Activated CD4-positive, CD25-positive, alpha-beta regulatory T cell treated with anti-CD3 and anti-CD28 coated beads, Interleukin-2, amount 50 U/mL, for 72 hours (primary cell): ENCODE results near the gene PIAS4.
"Not testable (repeated sequence)": the region's sequence is repeated elsewhere in the genome, so short reads cannot be mapped to it uniquely, and the experiment has no call there.

Experiments used
- DNase-seq: peaks from one replicate; pipeline ENCODE4 v3.0.0; 2021

PIAS4 gene

GRCh38 chr19:3998667-3999412 is 8.7 kb upstream of the PIAS4 start:
- DNase-seq, result not testable (repeated sequence)

GRCh38 chr19:4000798-4001197 is 6.7 kb upstream of the PIAS4 start:
- DNase-seq, result not testable (repeated sequence)

GRCh38 chr19:4005436-4005835 is 2.1 kb upstream of the PIAS4 start:
- not testable (repeated sequence) for DNase-seq

- no peak for DNase-seq
Measured at GRCh38 chr19:4007836-4008539, 452 bp downstream of the PIAS4 start.

GRCh38 chr19:4009990-4010807 is 2.7 kb downstream of the PIAS4 start:
- DNase-seq, result no peak

GRCh38 chr19:4010808-4011110 is 3.2 kb downstream of the PIAS4 start:
- DNase-seq, result no peak

- DNase-seq, result not testable (repeated sequence)
Measured at GRCh38 chr19:4011430-4011829, 3.9 kb downstream of the PIAS4 start.

GRCh38 chr19:4012092-4012974 is 4.8 kb downstream of the PIAS4 start:
- DNase-seq, result no peak

- no peak for DNase-seq
Measured at GRCh38 chr19:4012975-4013634, 5.6 kb downstream of the PIAS4 start.

- no peak for DNase-seq
Measured at GRCh38 chr19:4013886-4014540, 6.5 kb downstream of the PIAS4 start.

GRCh38 chr19:4014541-4015491 is 7.3 kb downstream of the PIAS4 start:
- peak; percentile 55 for DNase-seq

- DNase-seq, result no peak
Measured at GRCh38 chr19:4015705-4016402, 8.3 kb downstream of the PIAS4 start.

GRCh38 chr19:4016486-4016885 is 8.9 kb downstream of the PIAS4 start:
- no peak for DNase-seq

- DNase-seq, result no peak
Measured at GRCh38 chr19:4016903-4017638, 9.5 kb downstream of the PIAS4 start.

- DNase-seq, result no peak
Measured at GRCh38 chr19:4018140-4018613, 10.6 kb downstream of the PIAS4 start.

GRCh38 chr19:4018775-4019504 is 11.4 kb downstream of the PIAS4 start:
- no peak for DNase-seq

GRCh38 chr19:4019578-4019977 is 12.0 kb downstream of the PIAS4 start:
- no peak for DNase-seq
